HEK293 (cell line): ENCODE measurements around the gene UBXN6.

ENCODE experiments used
- CTCF ChIA-PET: fragments of 350-600 bp; formaldehyde crosslinking; extraction: SDS; loops from one replicate; lab custom pipeline; 2021; ENCODE audit warnings: antibody characterized with exemption; lab: Yijun Ruan, JAX
- POLR2A ChIA-PET: fragments of 300-600 bp; formaldehyde crosslinking; extraction: SDS; loops from one replicate; lab custom pipeline; 2020; ENCODE audit warnings: antibody characterized with exemption, inconsistent platforms; lab: Yijun Ruan, JAX
- H3K27ac ChIP-seq: fragments of 200-500 bp; sonication (Bioruptor generic); 2 replicates; pipeline ENCODE4 v1.5.1; 2014; ENCODE audit warnings: low read depth, low read length, control low read depth, inconsistent platforms; ENCODE audit errors: extremely low read depth
- H3K36me3 ChIP-seq, 2 experiments: fragments of 200-500 bp in 1 of 2; sonication (Bioruptor generic) in 1 of 2; 1 replicate in 1 of 2; 2 replicates in 1 of 2; pipeline ENCODE4 v1.5.1; 2014 to 2017; ENCODE audit warnings: inconsistent platforms in 2 of 2, low read length in 2 of 2; ENCODE audit not compliant: control insufficient read depth in 2 of 2, insufficient read depth in 1 of 2
- H3K4me1 ChIP-seq: fragments of 200-500 bp; sonication (Bioruptor generic); 2 replicates; pipeline ENCODE4 v1.5.1; 2014; ENCODE audit warnings: mild to moderate bottlenecking, low read length, inconsistent platforms; ENCODE audit not compliant: control insufficient read depth, insufficient read depth
- H3K4me3 ChIP-seq: 2 replicates; pipeline ENCODE4 v1.5.1; 2011; ENCODE audit warnings: low read depth, mild to moderate bottlenecking, control low read depth, low read length, moderate library complexity
- H3K9me3 ChIP-seq: fragments of 200-500 bp; sonication (Bioruptor generic); 2 replicates; pipeline ENCODE4 v1.5.1; 2014; ENCODE audit warnings: low read depth, low read length, inconsistent platforms; ENCODE audit not compliant: control insufficient read depth, insufficient read depth
- BCL11A ChIP-seq: fragments of 450-650 bp; formaldehyde crosslinking; IDR thresholded peaks from 2 replicates; pipeline ENCODE4 v1.5.1; 2016; ENCODE audit warnings: low read depth, missing biosample characterization, missing genetic modification characterization
- BCL11B ChIP-seq: fragments of 450-650 bp; formaldehyde crosslinking; IDR thresholded peaks from 2 replicates; pipeline ENCODE4 v1.5.1; 2016; ENCODE audit warnings: low read depth, missing biosample characterization, missing genetic modification characterization
- GFI1B ChIP-seq: fragments of 450-650 bp; formaldehyde crosslinking; IDR thresholded peaks from 2 replicates; pipeline ENCODE4 v1.5.1; 2016; ENCODE audit warnings: missing biosample characterization, missing genetic modification characterization
- SP2 ChIP-seq: fragments of 450-650 bp; formaldehyde crosslinking; IDR thresholded peaks from 2 replicates; pipeline ENCODE4 v1.5.1; 2016; ENCODE audit warnings: missing biosample characterization, missing genetic modification characterization
- WT1 ChIP-seq: fragments of 450-650 bp; formaldehyde crosslinking; IDR thresholded peaks from 2 replicates; pipeline ENCODE4 v1.5.1; 2016; ENCODE audit warnings: missing biosample characterization, missing genetic modification characterization
- ZBTB8A ChIP-seq: fragments of 450-650 bp; formaldehyde crosslinking; IDR thresholded peaks from 2 replicates; pipeline ENCODE4 v1.5.1; 2016; ENCODE audit warnings: missing biosample characterization, missing genetic modification characterization
- ZFHX2 ChIP-seq: fragments of 450-650 bp; formaldehyde crosslinking; conservative IDR thresholded peaks from 2 replicates; pipeline ENCODE4 v1.5.1; 2016; ENCODE audit warnings: missing biosample characterization, missing genetic modification characterization
- ZNF138 ChIP-seq: fragments of 450-650 bp; formaldehyde crosslinking; IDR thresholded peaks from 2 replicates; pipeline ENCODE4 v1.5.1; 2016; ENCODE audit warnings: missing biosample characterization, missing genetic modification characterization, borderline replicate concordance
- ZNF2 ChIP-seq: fragments of 450-650 bp; formaldehyde crosslinking; IDR thresholded peaks from 2 replicates; pipeline ENCODE4 v1.5.1; 2016; ENCODE audit warnings: missing biosample characterization, missing genetic modification characterization
- ZNF214 ChIP-seq: fragments of 450-650 bp; formaldehyde crosslinking; IDR thresholded peaks from 2 replicates; pipeline ENCODE4 v1.5.1; 2017; ENCODE audit warnings: missing biosample characterization, mild to moderate bottlenecking, missing genetic modification characterization, borderline replicate concordance
- ZNF302 ChIP-seq: fragments of 450-650 bp; formaldehyde crosslinking; IDR thresholded peaks from 2 replicates; pipeline ENCODE4 v1.5.1; 2016; ENCODE audit warnings: missing biosample characterization, missing genetic modification characterization, low read depth
- ZNF391 ChIP-seq: fragments of 450-650 bp; formaldehyde crosslinking; IDR thresholded peaks from 2 replicates; pipeline ENCODE4 v1.5.1; 2016; ENCODE audit warnings: low read depth, missing biosample characterization, missing genetic modification characterization, borderline replicate concordance
- ZNF416 ChIP-seq: fragments of 450-650 bp; formaldehyde crosslinking; IDR thresholded peaks from 2 replicates; pipeline ENCODE4 v1.5.1; 2016; ENCODE audit warnings: missing biosample characterization, missing genetic modification characterization
- ZNF596 ChIP-seq: fragments of 450-650 bp; IDR thresholded peaks from 2 replicates; pipeline ENCODE4 v1.5.0; 2018; ENCODE audit warnings: missing biosample characterization, mild to moderate bottlenecking, missing genetic modification characterization, moderate library complexity
- ZNF624 ChIP-seq: fragments of 450-650 bp; formaldehyde crosslinking; IDR thresholded peaks from 2 replicates; pipeline ENCODE4 v1.5.1; 2017; ENCODE audit warnings: missing biosample characterization, missing genetic modification characterization
- ZSCAN18 ChIP-seq: fragments of 450-650 bp; formaldehyde crosslinking; IDR thresholded peaks from 2 replicates; pipeline ENCODE4 v1.5.1; 2016; ENCODE audit warnings: missing biosample characterization, missing genetic modification characterization
- ZSCAN30 ChIP-seq: fragments of 450-650 bp; IDR thresholded peaks from 2 replicates; pipeline ENCODE4 v1.5.1; 2018; ENCODE audit warnings: missing biosample characterization, mild to moderate bottlenecking, missing genetic modification characterization, moderate library complexity
- ZSCAN5A ChIP-seq: fragments of 450-650 bp; formaldehyde crosslinking; IDR thresholded peaks from 2 replicates; pipeline ENCODE4 v1.5.1; 2016; ENCODE audit warnings: missing biosample characterization, missing genetic modification characterization
- TF ChIP-seq, protein P1 (sequence below): fragments of 450-650 bp; formaldehyde crosslinking; IDR thresholded peaks from 2 replicates; pipeline ENCODE4 v1.5.1; 2016; ENCODE audit warnings: missing biosample characterization, missing genetic modification characterization, borderline replicate concordance

UBXN6 gene

DNA sequence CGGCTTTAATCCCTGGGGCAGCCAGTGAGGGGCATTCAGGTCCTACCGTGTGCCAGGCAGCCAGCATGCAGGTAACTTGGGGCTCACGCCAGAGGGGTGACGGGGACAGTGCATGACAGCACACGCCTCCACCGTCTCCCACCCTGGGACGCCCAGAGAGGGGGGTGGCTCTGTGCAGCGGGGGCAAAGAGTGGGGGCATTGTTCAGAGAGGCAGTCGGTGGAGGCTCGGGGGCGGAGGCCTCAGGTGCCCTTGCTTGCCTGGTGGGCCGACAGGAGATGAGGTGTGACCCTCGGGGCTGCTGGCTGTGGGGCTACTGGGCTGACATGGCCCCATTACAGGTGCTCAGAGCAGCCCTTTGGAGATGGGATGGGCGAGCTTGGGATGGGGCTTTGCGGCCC is 42.3 kb upstream of the UBXN6 start (continued):
- TF ChIP-seq, protein P1, sequence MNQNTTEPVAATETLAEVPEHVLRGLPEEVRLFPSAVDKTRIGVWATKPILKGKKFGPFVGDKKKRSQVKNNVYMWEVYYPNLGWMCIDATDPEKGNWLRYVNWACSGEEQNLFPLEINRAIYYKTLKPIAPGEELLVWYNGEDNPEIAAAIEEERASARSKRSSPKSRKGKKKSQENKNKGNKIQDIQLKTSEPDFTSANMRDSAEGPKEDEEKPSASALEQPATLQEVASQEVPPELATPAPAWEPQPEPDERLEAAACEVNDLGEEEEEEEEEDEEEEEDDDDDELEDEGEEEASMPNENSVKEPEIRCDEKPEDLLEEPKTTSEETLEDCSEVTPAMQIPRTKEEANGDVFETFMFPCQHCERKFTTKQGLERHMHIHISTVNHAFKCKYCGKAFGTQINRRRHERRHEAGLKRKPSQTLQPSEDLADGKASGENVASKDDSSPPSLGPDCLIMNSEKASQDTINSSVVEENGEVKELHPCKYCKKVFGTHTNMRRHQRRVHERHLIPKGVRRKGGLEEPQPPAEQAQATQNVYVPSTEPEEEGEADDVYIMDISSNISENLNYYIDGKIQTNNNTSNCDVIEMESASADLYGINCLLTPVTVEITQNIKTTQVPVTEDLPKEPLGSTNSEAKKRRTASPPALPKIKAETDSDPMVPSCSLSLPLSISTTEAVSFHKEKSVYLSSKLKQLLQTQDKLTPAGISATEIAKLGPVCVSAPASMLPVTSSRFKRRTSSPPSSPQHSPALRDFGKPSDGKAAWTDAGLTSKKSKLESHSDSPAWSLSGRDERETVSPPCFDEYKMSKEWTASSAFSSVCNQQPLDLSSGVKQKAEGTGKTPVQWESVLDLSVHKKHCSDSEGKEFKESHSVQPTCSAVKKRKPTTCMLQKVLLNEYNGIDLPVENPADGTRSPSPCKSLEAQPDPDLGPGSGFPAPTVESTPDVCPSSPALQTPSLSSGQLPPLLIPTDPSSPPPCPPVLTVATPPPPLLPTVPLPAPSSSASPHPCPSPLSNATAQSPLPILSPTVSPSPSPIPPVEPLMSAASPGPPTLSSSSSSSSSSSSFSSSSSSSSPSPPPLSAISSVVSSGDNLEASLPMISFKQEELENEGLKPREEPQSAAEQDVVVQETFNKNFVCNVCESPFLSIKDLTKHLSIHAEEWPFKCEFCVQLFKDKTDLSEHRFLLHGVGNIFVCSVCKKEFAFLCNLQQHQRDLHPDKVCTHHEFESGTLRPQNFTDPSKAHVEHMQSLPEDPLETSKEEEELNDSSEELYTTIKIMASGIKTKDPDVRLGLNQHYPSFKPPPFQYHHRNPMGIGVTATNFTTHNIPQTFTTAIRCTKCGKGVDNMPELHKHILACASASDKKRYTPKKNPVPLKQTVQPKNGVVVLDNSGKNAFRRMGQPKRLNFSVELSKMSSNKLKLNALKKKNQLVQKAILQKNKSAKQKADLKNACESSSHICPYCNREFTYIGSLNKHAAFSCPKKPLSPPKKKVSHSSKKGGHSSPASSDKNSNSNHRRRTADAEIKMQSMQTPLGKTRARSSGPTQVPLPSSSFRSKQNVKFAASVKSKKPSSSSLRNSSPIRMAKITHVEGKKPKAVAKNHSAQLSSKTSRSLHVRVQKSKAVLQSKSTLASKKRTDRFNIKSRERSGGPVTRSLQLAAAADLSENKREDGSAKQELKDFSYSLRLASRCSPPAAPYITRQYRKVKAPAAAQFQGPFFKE (tag by site-specific recombination): no peak
- no peak for TF ChIP-seq ZNF214 (tag by site-specific recombination)
- 0 out of 2 replicates have a peak, but pooled peaks have one; percentile 25 for TF ChIP-seq ZFHX2
- 0 out of 2 replicates have a peak, but pooled peaks have one; percentile 57 for TF ChIP-seq ZBTB8A (tag by site-specific recombination)
- TF ChIP-seq ZNF2: no peak

DNA sequence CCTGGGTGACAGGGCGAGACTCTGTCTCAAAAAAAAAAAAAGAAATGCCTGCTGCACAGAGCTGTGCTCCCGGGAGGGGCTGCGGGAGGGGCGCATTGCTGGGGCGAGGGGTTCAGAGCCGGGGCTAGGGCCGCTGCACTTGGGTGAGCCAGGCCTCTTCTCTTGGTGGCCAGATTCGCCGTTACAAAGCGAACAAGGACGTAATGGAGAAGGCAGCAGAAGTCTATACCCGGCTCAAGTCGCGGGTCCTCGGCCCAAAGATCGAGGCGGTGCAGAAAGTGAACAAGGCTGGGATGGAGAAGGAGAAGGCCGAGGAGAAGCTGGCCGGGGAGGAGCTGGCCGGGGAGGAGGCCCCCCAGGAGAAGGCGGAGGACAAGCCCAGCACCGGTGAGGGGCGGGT is 41.7 kb upstream of the UBXN6 start:
- Histone ChIP-seq H3K9me3 (no peaks in the 10 kb centered on the region), H3K4me1 (no peaks in the 10 kb centered on the region), H3K36me3 (peaks cover 12 to 85% of the 10 kb centered on the region in 2 experiments; a peak in 2 of 3 replicates)
- CTCF ChIA-PET: interaction anchor here (1.0 kb wide), 1 partner anchor 26 kb away, joined by 3 read pairs; no protein-coding TSS in a partner anchor
- POLR2A ChIA-PET: interaction anchor here (0.6 to 1.3 kb wide), 2 partner anchors 28 to 29 kb away, joined by 3 read pairs; partner anchors contain the start of gene HDGFL2
- TF ChIP-seq ZNF624 (tag by site-specific recombination): no peak
- TF ChIP-seq ZNF416 (tag by site-specific recombination): no peak
- TF ChIP-seq ZNF138 (tag by site-specific recombination): no peak
- TF ChIP-seq ZNF596: no peak
- no peak for TF ChIP-seq ZSCAN30 (tag by site-specific recombination)
- TF ChIP-seq ZNF391 (tag by site-specific recombination): no peak
- TF ChIP-seq ZSCAN18 (tag by site-specific recombination): no peak
- TF ChIP-seq GFI1B: no peak
- no peak for TF ChIP-seq BCL11A
- TF ChIP-seq SP2: no peak
- TF ChIP-seq WT1 (tag by site-specific recombination): no peak
- TF ChIP-seq ZNF302 (tag by site-specific recombination): no peak
- TF ChIP-seq, all 188 proteins: peak for 0
- Histone ChIP-seq H3K27ac (no peak overlapping the region), H3K4me3 (no peak overlapping the region)

GRCh38 chr19:4498694-4499093 is 41.1 kb upstream of the UBXN6 start:
- Histone ChIP-seq H3K27ac (no peak overlapping the region), H3K9me3 (no peaks in the 10 kb centered on the region), H3K36me3 (peaks cover 12 to 85% of the 10 kb centered on the region in 2 experiments; a peak in 2 of 3 replicates), H3K4me3 (no peak overlapping the region), H3K4me1 (no peaks in the 10 kb centered on the region)
- ChIA-PET CTCF (interaction anchor here (0.5 to 1.2 kb wide), 2 partner anchors 99 to 143 kb away, joined by 3 read pairs; partner anchors contain the start of gene SH3GL1), POLR2A (interaction anchor here (0.6 to 1.3 kb wide), 4 partner anchors 17 to 94 kb away, joined by 3 to 4 read pairs (median 3); partner anchors contain the start of gene HDGFL2)
- TF ChIP-seq ZSCAN5A (tag by site-specific recombination) (no peak), BCL11B (tag by site-specific recombination) (no peak)
